ENCODE data around the gene F2RL2.

Gene F2RL2, protein sequence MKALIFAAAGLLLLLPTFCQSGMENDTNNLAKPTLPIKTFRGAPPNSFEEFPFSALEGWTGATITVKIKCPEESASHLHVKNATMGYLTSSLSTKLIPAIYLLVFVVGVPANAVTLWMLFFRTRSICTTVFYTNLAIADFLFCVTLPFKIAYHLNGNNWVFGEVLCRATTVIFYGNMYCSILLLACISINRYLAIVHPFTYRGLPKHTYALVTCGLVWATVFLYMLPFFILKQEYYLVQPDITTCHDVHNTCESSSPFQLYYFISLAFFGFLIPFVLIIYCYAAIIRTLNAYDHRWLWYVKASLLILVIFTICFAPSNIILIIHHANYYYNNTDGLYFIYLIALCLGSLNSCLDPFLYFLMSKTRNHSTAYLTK

DNA sequence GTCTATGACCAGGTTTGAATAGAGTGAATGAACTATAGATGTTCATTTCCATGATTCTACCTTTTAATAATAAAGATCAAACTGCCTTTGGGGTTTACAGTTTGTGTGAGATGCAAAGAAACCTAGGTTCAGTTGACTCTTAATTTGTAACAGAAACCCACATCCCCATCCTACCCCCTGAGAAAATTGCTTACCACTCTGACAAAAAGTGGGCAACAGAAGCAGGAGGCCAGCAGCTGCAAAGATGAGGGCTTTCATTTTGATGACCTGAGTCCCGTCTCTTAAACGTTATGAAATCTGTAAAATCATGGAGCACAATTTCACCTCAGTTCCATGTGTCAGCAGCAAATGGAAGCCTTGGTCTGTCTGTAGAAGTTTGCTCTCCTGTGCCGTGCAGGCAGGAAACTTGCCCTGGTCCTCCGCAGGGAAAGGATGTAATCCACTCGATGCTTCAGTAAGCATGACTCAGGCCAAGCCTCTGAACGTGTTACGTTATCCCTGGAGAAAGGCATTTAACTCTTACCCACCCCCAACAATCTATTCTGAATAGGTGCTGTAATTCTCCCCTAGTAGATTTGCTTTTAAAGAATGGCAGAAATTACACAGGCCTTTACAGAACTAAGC is at the start of gene F2RL2:
Gene F2RL2, minus strand, starts transcription at position 431 of the 624 bp plus-strand sequence. Its CDS starts 173 bp downstream, at position 258.
- DNase-seq: no peak

DNA sequence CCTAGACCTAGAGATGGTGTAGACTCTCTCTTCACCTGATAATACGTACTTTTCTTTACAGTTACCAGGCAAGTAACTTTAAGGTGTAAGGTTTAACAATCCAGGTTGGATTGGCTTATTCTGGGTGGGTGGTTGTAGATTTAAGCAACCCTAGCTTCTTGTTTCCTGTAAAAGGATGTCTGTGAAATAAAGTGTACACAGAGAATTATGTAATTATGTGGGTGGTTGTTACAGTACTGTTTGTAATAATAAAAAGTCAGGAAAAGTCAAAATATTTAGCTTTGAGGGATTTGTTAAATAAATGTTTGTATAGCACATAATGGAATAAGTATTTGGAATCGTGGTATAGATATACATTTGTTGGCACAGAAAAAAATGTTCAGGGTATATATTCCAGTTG is 49.0 kb upstream of the F2RL2 start:
- no peak for DNase-seq

DNA sequence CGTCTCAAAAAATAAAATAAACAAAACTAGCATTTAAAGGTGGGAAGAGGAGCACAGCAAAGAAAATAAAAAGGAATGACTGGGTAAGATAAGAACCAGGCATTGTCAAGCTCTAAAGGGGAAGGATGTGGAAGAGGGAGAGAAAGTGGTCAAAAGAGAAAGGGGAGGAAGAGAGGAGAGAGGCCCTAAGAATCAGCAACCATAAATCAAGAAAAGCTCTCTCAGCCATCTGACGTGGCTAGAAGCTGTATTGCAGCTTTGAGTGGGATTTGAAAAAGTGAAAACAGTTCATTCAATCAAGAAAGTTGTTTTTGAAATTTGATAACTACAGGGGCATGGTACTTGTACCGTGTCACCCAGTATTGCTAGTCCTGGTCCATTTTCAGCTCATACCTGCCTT is 47.3 kb upstream of the F2RL2 start:
- no peak for DNase-seq

DNA sequence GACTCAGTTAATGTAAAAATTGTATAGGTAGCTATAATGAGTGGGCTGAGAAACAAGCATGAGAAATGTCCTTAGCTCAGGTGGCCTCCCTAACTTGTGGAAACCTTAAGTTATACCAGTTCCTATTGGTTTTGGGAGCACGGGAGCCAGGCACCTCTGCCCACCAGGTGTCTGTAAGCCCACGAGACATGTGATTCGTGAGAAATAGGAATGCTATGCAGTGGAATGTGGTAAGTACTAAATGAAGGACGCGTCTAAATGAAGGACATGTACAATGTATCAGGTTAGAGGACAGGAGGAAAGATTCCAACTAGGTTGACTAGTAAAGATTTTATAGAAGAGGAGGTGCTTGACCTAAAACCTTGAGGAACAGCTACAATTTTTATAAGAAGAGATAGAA is 46.0 kb upstream of the F2RL2 start:
- DNase-seq: no peak

DNA sequence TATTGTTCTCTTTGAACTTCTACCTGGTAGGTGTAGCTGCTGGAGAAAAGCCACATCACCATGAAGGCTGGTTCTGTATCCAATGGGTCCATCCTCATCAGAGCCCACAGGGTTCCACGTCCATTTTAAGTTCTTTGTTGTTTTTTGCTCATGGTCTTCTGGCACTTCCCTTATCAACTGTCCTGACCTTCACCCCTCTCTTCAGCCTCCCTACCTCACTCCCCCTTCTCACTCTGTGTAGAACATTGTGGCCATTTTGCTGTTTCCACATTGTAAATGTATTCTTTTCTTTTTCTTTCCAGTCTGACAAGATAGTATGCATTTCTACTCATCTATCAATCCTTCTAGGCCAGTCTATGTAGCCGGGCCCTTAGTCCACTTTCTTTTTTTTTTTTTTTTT is 44.3 kb upstream of the F2RL2 start:
- no peak for DNase-seq

DNA sequence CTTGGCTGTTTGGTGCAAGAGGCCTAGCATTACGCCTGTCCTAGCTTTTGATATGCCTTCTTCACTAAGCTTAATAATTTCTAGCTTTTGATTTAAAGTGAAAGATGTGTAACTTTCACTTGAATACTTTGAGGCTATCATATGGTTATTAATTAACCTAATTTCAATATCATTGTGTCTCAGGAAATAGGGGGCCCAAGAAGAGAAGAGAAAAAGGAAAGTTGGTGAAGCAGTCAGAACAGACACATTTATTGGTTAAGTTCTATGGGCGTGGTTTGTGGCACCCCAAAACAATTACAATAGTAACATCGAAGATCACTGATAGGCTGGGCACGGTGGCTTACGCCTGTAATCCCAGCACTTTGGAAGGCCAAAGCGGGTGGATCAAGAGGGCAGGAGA is 40.9 kb upstream of the F2RL2 start:
- no peak for DNase-seq

DNA sequence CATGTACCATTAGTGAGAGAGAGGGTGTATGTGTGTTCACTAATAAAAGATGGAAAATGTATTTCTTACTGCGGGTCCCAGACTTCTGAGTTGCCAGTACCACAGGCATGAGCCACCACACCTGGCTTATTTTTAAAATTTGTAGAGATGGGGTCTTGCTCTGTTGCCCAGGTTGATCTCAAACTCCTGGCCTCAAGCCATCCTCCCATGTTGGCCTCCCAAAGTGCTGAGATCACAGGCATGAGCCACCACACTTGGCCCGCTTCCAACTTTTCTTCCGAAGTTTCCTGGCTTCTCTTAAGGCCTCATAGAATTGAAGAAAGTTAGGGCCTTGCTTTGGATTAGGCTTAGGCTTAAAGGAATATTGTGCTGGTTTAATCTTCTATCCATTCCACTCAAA is 40.4 kb upstream of the F2RL2 start:
- no peak for DNase-seq

DNA sequence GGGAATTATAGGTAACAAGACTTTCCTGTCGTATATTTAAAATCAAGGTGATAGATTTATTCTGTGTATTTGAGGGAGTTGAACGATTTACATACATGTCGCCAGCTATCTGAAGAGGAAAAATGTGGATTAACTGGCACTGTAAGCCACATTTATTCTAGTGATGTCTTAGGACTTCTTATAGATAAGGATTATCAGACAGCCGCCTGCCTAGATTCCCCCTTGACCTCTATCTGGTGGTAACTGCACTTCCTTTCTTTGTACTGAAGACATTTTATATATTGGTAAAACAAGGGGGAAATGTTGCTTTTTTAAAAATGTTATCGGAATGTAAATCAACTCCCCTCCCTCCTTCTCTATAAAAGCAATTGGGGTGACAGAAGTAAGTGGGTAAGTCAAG is 39.3 kb upstream of the F2RL2 start:
- DNase-seq: no peak

DNA sequence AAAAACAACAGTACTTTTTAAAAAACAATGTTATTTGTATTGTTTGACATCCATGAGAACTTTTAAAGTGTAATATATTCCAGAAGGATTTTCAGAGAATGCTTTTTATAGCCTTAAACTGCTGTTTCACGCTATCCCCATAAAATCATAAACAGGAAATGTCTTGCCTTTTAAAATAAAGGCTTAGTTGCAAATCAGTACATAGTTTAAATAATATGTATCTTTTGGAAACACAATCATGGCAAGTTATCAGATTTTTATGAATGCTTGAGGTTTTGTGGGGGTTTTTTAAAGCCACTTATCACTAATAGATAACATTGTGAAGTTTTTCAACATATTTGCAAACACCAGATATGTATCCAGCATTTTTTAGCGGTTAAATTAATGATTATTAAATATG is 37.2 kb upstream of the F2RL2 start:
- no peak for DNase-seq

DNA sequence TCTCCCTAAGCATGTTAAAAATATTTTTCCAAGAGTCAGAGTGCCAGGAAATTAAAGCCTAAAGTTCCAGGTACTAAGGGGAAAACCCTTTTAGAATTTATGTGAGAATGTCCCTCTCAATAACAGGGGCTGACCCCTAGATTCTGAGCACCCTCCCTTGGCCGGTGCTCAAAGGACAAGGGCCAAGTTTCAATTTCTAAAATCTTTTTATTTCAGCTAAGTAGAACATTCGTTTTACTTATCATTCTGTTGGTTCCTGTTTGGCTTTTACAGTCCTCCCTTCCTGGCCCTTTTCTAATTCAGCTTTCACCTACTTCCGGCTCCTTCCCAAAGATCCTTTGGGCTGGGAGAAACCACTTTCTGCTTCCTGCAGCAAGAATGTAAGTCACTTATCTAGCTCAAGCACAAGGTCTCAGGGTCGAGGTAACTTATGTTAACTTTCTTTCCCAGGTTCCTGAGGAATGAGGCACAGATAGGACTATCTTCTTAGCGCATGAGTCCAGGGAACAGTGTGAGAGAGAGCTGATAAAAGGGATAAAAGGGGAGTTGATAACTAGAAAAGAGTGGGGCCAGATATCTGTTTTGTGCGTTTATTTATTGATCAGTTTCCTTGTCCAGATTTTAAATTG is 34.6 kb upstream of the F2RL2 start:
- no peak for DNase-seq

DNA sequence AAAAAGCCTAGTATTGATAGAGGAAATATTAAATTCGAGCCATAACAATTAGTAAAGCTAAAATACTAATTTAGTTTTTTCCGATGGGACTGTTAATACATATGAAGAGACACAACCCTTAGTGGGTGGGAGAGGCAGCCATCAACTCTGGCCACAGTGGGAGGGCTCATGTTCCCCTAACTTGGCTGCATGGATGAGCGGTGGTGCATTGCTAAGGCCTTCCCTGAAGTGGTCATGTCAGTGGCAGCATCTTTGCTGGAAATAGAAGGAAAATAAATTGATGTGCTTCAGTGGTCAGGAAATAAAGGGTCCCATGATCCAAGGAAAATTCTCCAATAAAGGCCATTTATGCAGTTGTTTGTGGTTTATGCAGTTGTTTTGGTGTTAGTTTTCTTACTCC is 33.9 kb upstream of the F2RL2 start:
- DNase-seq: no peak

DNA sequence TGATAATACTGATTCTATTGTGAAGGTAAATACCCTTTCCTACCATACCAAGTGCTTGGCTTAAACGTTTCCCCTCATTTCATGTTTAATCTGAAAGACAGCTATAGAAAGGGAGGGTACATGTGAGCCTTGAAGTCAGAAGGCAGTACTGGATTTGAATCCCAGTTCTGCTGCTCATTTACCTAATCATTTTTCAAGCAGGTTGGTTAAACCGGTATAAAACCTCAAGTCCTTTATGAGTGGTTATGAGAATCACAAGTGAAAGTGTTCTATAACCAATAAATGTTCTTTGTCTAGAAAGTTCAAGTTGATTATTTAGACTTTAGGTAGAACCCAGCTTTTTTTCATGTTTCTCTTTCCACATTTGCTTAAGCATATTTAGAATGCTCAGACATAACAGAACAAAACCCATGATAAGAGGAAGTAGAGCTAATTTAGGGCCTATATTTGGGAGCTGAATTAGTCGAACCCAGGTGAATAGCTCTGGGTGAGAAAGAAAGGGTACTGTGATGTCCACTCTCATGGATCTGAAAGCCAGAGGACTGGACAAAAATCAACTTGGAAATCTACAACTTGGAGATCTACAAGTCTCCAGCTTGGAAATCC is 29.7 kb upstream of the F2RL2 start:
- no peak for DNase-seq

DNA sequence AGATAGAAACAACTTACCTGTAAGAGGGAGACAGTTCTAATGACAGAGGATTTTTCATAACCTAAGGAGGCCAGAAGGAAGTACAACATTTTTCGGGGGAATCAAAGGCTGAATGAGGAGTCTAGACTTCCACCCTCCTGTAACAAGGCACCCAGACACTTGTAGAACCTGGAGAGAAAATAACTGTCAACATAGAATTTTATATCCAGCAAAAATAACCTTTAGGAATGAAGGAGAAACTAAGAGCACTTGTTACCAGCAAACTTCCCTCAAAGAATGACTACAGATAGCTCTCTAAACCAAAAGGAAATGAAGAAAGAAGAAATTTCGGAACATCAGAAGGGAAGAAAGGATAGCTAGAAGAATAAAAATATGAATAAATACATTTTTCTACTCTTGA is 25.9 kb upstream of the F2RL2 start:
- no peak for DNase-seq

DNA sequence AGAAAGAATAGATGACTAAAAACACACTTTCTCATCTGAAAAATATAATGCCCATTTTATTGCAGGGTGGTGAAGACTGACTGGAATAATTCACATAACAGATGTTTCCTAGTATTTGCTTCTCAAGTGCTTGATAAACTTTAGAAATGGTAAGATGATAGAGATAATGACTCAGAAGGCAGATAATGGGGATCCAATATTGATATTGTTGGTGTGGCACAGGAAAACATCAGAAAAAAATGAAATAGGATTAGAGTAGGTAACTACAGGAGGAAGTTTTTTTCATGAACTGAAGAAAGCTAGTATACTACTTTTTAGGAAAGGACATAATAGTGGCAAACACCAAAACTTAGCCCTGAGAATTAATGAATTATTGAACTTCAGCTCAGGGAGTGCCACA is 20.2 kb upstream of the F2RL2 start:
- DNase-seq: no peak

DNA sequence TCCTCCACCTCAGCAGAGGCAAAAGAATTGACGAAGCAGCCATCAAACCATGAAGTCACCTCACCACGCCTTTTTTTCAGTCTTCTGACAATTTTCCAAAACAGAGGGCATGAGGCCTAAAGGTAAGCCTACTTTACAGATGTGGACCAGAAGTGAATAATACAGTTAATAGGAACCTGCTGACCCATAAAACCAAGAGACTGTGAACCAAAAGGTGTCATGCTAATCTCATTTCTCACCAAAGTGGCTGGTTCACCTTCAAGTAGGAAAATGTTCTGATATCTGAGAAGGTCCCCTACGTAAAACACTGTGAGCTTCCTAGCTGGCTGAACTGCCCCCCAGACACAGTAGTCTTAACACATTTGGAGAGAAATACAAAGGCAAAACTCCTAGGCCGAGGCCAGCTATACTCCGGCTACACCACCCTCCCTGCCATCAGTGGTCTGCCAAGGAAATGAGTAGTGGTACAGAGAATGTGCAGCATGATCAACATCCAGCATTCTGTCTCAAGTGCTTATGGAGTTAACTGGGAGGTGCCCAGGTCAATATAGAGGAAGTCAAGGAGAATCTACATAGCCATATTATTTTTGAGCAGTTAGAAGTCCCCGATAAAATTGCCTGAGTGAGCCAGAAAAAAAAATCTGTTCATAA is 19.3 kb upstream of the F2RL2 start:
- no peak for DNase-seq

DNA sequence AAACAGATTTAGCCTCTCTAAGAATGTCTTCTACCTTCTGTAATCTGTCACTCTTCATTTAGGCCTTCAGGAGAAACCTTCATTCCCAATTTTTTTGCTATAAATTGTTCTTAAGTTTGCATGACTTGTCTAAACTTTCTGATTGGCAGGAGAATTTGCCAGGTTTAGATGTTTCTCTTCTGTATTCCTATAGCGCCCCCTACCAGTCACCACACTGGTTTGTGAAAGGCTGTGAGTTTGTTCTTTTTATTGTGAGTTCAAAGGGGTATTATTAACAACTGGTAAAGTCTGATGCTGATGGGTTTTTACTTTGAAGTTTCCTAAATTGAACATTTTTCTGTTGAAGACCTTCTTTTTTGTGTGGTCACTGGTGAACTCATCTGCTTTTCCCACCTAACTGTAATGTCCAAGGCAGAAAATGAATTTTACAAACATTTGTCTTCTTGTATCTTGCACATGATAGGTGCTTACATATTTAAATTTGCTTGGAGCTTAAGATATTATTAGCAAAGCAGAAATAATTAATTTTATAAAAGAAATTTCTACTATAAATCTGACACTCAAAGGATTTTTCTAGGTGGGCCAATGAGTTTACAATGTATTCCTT is 18.4 kb upstream of the F2RL2 start:
- DNase-seq: peak; percentile 79

DNA sequence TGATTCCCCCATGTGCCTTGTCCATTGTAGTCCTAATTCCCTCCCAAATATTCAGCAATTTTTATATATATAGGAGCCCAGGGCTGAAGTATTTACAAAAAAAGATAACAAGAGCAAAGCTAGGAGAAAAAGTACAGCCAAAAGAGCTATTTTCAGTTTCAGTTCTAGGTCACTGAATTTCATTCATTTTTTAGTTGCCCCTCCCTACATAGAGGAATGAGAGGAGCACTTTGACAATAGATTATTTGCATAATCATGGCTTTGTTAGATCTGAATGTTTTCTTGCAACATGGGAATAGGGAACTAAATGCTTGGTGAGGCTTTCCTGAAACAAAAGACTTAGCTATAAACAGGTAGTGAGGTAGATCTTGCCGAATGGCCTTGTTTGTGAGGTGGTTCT is 15.3 kb upstream of the F2RL2 start:
- DNase-seq: no peak

DNA sequence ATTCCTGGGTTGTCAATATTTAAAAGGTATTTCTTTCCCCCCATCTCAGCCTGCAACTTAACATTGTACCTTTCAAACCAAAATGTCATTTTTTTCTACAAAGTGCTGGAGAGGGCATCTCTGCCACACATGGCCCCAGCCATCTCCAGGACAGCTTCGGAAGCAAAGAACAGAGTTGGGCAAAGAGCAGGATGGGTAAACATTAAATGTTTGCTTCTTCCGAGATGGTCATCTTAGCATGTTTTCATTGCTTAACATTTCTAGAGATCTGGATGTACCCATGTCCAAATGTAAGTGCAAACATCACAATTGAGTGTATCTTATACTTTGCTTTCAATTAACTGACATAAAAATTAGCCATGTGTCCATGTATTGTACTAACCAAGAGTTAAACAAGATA is 14.3 kb upstream of the F2RL2 start:
- no peak for DNase-seq

DNA sequence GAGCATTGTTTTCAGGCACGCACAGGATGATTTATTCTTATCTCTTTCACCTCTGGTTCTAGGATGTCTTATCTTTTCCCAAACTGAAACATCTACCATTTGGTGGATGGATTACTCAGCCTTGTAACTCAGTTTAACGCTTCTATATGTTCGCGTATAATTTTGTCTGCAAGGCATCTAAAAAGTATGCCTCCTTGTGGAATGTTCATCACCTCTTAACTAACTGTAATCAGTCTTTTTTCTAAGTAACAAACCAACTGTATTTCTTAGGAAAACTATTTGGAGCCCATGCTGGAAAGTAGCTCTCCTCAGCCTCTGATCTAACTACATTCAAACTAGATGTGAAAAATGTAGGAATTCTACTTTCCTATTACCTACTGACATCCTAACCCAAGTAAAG is 11.5 kb upstream of the F2RL2 start:
- DNase-seq: no peak

DNA sequence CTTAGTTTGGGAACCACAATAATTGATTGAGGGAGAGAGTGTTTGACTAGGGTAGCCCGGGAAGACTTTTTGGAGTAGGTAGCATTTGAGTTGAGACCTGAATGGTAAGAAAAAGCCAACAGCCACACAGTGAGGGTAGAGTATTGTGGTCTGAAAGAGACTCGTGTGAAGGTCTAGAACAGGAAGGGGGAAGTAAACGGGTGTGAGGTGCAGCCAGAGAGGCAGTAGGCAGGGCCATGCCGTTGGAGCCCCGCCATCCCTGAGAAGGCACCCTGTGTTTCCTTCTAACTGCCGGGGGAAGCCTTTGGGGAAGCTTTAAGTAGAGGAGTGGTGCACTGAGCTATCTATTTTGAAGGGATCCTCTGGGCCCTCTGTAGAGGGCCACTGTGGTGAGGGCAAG is 3.5 kb upstream of the F2RL2 start:
- DNase-seq: no peak

DNA sequence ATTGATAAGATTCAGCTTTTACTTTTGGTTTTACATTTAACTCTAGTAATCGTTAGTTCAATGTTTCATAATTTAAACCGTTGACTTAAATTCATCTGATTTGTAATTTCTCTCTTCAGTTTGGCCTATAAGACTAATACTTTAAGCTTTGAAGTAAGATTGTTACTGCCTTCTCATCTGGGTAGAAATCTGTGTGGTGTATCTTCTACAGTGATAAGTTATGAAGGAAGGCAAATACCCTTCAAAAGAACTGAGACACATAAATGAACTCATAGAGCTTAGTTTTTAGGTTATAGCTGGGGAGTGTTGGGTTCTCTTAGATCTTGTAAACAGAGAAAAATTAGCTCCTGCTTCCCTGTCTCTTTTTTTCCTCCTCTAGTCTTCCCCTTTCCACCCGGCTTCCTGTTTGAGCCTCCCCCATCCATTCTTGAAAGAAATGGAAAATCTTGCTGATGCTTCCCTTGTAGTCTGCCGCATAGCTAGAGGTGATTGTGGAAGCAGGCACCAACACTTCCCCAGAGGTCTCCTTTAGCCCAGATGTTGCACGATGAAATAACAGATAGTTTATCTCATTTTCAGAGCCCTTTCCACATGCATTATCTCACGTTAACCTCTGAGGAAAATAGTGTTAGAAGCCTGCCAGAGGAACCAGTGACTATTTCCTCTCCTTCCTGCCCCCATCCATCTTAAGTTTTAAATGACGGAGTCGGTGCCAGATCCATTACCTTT is 2.0 kb upstream of the F2RL2 start:
- no peak for DNase-seq

DNA sequence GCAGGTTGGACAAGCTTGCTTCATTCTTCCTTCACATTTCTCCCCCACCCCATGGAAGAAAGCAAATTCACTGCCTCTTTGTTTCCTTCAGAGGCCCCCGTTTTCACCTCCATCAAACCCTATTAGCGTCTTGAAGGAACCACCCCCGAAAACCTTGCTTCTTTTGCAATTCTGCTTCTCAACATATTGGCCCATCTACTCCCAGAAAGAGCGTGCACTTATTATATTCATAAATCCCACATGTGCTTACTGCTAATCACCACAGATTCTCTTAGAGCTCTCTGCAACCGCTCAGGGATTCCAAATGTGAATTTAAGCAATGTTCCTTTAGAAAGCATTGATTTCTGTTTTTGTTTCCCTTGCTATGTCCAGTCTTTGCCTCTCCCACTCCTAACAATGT is 1.1 kb downstream of the F2RL2 start:
- DNase-seq: no peak

All from stimulated activated CD4-positive, alpha-beta T cell treated with anti-CD3 and anti-CD28 coated beads, Interleukin-15, amount 100 ng/mL, for 24 hours (primary cell).